GM19035 (cell line): ENCODE results near the gene ADGRG7.
"Not testable (repeated sequence)": the region's sequence is repeated elsewhere in the genome, so short reads cannot be mapped to it uniquely, and the experiment has no call there.

ENCODE experiments used
- ATAC-seq: cut with Tn5 transposase; IDR thresholded peaks from one replicate; pipeline ENCODE4 v1.9.1; 2021; ENCODE audit not compliant: unreplicated experiment

The ADGRG7 gene, protein sequence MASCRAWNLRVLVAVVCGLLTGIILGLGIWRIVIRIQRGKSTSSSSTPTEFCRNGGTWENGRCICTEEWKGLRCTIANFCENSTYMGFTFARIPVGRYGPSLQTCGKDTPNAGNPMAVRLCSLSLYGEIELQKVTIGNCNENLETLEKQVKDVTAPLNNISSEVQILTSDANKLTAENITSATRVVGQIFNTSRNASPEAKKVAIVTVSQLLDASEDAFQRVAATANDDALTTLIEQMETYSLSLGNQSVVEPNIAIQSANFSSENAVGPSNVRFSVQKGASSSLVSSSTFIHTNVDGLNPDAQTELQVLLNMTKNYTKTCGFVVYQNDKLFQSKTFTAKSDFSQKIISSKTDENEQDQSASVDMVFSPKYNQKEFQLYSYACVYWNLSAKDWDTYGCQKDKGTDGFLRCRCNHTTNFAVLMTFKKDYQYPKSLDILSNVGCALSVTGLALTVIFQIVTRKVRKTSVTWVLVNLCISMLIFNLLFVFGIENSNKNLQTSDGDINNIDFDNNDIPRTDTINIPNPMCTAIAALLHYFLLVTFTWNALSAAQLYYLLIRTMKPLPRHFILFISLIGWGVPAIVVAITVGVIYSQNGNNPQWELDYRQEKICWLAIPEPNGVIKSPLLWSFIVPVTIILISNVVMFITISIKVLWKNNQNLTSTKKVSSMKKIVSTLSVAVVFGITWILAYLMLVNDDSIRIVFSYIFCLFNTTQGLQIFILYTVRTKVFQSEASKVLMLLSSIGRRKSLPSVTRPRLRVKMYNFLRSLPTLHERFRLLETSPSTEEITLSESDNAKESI

DNA sequence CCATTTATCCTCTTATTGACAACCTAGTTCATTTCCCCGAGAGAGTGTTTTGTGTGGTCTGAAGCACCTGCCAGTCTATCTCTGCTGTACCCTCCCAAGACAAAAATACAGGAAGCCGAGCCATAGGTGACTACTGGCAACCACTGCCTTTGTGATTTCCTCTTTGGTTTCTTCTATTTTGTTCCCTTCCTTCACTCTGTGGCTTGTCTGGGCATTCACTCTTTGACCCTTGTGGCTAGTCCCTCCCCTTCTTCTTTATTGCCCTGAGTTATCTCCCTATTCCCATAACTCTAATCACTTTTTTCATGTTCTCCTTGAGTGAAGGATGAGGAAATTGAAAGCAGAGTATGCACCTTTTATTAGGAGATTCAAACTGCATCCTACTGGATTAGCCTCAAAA, at the start of gene ADGRG7:
TSS of gene ADGRG7 (plus strand) at position 297 of the 400 bp plus-strand sequence. CDS start 256 bp downstream, outside the sequence.
- ATAC-seq, result no peak

DNA sequence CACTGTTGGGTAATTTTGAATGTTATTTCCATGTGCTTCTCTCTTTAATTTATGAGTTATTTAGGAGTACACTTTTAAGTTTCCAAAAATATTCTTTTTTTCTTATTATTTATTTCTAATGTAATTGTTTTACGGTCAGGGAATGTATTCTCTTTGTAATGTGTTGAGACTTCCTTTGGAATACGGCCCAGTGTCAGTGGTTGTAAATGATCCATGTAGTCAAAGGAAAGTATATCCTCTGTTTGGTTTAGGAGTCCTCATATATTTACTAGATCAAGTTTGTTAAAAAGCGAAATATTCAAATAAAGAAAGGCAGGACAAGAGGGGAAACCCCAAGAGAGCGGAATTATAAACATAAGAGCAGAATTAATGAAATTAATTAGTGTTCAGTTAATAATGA, 49.0 kb upstream of the ADGRG7 start:
- ATAC-seq, result no peak

DNA sequence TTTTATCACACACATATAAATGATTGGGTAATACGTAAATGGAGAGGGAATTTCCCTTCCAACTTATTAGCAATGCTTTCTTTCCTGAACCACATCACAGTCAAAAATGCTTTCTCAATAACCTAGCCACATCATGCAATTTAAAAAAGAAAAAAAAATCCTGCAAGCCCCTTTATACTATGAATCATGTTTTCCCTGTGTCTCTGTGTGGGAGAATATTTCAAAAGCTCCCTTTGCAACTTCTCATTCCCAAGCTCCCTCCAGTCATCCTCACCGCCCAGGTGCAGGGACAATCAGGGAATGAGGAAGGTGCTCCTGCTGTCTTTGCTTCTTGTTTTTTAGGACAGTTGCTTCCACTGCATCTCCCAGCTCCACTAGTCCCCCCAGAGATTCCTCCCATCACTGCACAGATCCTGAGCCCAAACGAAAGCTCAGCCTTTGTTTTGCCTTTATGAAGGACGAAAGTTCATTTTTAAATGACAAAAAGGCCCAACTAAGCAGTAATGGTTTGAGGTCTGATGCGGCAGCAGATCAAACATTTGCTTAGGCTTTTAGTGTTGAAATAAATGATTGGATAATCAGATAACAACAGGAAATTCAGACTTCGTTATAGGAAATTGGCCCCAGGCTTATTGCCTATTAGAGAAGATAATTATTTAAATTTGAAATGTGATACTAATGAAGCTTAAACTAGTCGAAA, 47.8 kb upstream of the ADGRG7 start:
- ATAC-seq, result no peak

DNA sequence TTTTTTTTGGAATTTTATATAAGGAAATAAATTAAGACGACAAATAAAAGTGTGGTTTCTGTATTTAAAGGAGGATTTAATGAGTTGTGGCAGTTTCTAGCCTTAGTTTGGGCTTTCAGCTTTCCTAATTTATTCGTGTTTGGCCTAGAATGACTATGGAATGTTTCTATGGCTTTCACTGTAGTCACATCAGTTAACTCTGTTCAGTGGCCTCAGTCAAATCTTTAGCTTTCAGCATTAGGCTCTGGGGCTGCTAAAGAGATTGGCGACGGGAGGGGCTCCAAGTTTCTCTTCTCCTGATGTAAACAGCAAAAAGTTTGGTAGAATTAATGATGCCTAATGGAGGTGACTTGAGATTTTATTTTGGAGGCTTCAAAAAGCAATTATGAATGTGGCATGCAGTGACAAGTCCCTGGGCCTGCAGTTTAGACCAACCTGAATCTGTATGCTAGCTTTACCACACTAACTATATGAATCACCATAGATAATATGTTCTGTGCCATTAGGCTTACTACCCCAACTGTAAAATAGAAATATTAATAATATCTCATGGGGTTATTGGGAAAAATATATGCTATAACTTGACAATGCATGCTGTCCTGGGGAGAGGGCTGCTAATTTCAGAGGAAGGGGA, 47.1 kb upstream of the ADGRG7 start:
- ATAC-seq, result no peak

DNA sequence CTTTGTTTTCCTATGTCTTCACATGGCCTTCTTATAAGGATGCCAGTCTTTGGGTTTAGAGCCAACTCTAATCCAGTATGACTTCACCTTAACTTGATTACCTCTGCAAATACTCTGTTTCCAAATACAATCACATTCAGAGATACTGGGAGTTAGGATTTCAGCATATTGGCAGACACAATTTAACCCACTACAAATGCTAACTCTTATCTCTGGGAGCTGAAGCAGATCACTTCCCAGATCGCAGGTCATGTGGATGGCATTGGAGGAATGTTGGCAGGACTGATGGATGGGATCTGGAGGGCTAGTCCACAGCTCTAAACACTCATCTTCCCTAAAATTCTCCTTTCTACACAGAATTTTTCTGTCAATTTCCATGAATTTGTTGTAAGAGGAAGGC, 46.2 kb upstream of the ADGRG7 start:
- ATAC-seq, result no peak

DNA sequence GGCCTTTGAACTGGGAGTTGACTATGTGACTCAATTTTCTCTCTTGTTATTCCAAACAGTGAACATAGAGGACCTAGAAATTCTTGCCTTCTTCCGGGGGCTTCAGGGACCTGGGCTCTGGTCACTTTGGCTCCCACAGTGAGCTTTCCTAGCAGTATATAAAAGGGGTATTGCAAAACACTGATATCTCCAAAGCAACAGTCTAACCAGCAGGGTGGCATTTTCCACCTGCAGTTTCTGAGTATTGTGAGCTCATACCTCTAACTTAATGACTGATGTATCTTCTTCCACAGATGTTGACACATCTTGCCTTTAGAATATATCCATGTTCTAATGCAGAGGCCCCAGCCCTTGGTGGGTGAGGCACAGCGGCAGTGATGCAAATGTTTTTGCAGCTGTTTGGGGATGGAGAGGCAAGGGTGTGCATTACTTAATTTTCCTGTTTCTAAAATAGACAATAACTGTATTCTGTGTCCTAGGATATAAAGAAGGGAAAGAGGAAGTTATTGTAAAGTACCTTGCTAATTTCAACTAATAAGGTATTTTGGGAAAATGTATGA, 45.7 kb upstream of the ADGRG7 start:
- ATAC-seq, result no peak

DNA sequence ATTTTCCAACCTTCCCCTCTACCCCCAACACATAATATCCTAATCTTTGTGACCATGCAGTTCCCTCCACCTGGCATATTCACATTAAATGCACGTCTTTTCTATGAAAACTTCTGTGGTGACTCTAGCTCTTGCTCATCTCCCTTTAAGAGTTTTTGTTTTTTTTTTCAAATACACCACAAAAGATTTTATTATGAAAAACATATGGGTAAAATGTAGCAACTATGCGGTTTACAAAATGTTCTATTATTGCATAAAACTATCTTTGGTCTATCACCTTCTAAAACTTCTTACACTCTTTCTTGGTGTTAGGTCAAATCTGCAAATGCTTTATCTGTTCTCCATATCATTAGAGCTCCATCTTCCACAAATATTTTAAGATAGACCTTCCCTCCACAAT, 38.6 kb upstream of the ADGRG7 start:
- no peak for ATAC-seq

DNA sequence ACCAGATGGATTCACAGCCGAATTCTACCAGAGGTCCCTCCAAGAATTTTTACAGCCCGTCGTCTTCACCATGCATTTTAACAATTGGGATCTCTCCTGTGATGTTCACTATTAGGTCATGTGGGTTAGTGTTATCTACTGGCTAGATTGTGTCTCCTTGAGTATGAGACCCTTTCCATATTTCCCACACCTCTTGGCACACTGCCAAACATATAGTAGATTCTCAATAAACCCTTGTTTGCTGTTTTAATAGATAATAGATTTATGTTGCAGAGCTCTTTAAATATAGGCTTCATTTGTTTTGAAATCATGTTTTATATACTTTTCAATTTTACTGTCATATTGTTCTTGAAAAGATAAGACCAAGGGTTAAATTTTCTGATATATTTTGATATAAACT, 34.9 kb upstream of the ADGRG7 start:
- no peak for ATAC-seq

DNA sequence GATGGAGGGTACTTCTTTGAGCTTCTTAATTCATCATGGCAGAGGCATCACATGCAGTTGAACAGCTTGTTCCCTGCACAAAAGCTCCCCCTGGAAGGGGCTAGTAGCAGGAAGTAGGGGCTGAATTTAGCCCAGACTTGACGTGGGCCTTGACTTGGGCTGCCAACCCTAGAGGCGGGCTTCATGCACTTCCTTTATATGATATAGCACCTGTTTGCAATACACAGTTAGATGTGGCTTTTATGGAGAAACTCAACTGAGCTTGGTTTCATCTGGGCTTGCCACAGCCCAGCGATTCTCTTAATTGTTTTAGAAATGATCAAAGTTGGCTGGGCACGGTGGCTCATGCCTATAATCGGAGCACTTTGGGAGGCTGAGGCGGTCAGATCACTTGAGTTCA, 33.7 kb upstream of the ADGRG7 start:
- no peak for ATAC-seq

DNA sequence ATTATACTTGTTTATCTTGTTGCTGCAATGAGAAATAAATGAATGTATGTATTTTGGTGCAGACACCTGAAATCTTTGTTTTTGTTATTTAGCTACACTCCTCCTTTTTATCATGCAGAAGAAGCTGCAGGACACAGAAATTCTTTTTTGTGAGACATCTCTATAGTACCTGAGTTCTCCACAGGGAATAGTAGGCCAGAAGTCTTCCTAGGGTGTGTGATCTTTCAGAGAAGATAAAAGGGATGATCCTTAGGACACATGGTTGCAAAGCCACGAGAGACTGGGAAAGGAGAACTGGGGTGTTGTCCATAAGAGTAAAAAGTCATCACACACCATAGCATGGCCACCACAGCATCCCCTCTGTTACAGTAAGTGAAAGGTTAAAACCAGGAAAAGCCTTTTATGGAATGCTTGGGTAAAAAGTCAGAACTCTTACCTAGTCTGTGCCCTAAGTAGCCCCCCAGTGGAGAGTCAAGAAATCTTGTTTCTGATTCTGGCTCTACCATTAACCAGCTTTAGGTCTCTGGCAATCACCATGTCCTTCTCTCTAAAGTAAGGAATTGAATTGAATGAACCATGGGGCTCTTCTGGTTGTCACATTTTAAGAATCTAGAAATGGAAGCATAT, 31.9 kb upstream of the ADGRG7 start:
- ATAC-seq, result no peak

DNA sequence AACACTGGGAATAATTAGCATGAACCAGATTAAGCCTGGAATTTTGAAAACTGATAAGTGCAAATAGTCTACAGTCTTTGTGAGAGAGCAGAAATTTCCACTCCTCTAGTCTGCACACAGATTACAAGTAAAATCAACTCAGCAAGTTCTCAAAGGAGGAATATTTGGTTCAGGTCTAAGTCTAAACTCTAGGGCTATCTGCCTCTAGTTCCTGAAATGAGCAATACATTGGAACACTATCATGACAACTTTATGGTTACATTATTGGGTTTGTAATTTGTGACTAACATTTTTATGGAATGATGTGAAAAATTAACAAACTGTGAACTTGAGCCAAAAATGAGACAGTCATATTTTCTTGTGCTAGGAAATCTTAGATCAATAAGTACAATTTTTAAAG, 30.8 kb upstream of the ADGRG7 start:
- ATAC-seq, result no peak

DNA sequence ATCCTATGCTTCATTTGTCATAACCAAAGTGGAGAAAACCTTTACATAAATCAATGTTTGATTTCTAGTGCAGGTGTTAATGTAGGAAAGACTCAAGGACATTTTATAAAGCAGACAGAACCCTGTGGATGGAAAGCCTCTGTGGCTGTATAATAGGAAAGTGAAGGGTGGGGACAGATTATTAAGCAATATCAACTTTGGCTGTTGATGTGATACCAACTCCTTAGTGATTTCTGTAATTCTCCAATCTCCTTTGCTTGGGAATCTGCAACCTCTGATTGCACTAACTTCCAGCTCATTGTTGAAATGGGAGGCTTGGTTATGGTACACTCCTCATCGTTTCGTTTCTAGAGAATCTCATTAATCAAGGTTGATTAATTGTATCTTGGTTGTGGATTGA, 29.3 kb upstream of the ADGRG7 start:
- no peak for ATAC-seq

DNA sequence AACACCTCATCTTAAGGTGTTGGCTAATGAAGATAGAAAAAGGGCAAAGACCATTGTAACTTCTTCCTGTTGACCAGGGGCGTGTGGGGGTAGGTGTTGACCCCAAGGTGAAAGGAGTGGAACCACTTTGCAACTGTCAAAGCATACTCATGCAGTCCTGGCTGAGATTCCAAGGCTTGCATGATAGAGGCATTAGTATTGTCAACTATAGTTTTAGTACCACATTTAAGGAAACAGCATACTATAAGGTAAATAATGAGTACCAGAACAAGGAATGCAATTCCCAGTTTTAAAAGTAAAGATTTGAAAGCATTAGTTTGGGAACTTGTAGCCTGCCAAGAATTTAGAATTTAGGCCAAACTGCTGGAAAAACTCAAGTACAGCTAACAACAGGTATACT, 27.8 kb upstream of the ADGRG7 start:
- no peak for ATAC-seq

DNA sequence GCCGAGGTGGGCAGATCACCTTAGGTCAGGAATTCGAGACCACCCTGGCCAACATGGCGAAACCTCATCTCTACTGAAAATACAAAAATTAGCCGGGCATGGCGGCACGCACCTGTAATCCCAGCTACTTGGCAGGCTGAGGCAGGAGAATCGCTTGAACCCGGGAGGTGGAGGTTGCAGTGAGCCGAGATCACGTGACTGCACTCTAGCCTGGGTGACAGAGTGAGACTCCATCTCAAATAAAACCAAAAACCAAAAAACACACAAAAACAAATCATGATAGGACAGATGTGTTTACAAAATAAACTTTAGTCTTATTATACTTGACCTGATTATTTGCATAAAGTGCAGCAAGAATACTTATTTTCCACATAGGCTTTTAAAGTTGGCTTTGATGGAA, 27.2 kb upstream of the ADGRG7 start:
- ATAC-seq, result not testable (repeated sequence)

DNA sequence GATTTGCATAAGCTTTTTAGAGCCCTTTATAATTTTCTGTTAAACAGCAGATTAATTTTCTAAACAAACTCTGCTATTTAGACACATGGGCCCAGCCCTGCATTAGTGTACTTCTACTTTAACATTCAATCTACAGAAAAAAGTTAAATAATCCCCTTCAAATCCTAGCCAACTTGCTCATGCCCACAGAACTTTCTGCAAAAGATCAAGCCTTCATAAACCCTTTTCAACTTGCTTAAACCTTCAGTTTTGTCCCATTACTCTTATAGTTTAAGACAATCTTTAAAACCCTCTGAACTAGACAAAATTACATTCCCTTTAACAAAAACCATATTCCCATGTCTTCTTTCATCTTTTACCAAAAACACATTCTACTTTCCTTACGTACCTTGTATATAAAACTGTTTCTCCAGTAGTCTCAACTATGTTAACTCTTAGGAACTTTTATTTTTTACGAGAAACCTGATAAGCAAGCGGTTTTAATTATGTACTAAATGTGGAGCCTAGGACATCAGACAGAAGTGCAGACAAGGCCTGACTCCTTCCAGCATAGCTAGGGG, 25.2 kb upstream of the ADGRG7 start:
- no peak for ATAC-seq

DNA sequence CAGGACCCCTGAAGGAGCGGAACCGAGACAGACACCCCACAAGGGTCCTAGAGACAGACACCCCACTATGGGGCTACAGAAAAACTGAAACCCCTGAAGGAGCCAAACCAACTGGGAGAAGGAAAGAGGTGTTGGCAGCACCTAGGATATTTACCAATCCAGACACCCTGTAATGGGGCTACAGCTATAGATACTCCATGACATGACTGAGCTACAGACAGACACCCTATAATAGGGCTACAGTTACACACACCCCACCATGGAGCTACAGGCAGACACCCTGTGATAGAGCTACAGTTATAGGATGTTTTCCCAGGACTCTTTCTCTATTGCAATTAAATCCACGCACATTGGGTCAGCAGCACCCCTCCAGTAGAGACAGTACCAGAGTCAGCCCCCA, 22.6 kb upstream of the ADGRG7 start:
- ATAC-seq, result no peak

DNA sequence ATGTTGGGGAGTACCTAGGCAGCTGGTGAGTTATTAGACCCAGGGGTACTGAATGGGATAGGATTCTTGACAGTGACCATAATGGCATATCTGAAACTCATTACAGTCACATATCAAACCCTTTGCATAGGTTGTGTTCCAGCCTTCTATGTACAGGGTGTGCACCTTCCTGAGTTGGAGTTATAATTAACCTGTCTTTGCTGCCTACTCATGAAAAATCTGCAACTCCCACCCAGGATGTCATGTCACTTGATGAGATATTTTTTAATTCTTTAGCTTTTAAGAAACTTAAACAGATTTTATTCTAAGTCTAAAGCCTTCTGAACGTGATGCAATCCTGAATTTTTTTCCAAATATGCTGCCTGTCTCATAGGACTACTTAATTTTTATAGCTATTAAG, 21.1 kb upstream of the ADGRG7 start:
- ATAC-seq, result no peak

DNA sequence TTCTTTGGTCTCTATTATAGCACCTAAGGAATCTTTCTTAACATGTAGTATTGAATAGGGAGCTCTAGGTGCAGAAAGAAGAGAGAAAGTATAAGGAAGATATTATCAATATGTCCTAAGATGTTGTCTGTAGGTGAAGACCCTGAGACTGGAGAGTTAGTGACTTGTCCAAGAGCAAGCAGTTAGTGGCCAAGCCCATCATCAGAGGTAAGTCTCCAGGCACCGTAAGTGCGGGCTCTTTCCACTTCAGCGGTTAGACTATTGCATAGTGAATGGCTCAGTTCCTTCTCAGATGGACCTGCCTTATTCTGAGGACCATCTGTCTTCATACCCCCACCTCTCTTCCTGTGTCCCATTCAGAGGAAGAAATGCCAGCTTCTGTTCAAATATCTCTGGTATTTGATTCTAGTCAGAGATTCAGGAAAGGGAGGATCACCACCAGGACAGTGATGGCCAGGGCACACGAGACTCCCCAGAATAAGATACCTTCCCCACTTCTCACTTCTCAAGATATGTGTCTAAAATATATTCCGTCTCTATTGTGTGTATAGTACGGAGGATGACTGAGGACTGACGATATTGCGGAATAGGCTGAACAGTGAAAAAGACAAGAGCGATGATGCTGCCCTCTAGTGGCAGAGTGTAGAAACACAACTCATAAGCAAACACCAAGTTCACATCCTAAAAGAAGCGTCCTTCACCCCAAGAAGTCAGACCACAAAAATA, 19.1 kb upstream of the ADGRG7 start:
- peak; percentile 90 for ATAC-seq

DNA sequence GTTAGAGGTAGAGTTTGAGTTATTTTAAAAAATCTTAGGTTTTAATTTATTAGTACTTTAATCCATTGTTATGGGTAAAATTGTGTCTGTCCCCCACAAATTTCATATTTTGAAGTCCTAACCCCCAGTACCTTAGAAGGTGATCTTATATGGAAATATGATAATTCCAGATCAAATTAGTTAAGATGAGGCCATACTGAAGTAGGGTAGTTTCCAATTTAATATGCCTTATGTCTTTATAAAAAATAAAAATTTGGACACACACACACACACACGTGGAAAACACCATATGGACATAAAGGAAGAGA, 18.6 kb upstream of the ADGRG7 start:
- ATAC-seq, result no peak

DNA sequence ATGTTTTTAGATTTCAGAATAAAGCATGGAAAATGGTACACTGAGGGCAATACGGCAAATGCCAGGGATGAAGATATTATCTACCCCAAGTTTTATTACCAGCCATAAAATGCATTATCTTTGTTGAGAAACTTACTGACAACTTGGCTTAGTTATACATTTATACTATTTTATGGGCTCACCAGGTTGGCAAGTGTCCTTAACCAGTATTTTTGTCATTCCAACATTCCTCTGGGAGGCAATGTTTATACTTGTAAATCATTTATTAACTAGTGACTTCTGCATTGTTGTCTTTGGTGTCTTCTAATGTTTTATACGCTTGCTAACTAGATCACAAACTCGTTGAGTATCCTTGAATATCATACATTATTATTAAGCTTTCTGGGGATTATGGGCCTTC, 18.0 kb upstream of the ADGRG7 start:
- ATAC-seq, result no peak
